ENCODE data around the gene TECPR2. TPM values are rescaled to one million over a fixed set of nuclear protein-coding genes. Genes with fewer than 3 reads are reported as not detected.
A peak's percentile ranks its signal among the peaks of the same experiment; 100 is the strongest.
"Not testable (repeated sequence)": the region's sequence is repeated elsewhere in the genome, so short reads cannot be mapped to it uniquely, and the experiment has no call there.

Gene TECPR2
- total RNA-seq, 1 donor from 2014 or later = 8.4 TPM

DNA sequence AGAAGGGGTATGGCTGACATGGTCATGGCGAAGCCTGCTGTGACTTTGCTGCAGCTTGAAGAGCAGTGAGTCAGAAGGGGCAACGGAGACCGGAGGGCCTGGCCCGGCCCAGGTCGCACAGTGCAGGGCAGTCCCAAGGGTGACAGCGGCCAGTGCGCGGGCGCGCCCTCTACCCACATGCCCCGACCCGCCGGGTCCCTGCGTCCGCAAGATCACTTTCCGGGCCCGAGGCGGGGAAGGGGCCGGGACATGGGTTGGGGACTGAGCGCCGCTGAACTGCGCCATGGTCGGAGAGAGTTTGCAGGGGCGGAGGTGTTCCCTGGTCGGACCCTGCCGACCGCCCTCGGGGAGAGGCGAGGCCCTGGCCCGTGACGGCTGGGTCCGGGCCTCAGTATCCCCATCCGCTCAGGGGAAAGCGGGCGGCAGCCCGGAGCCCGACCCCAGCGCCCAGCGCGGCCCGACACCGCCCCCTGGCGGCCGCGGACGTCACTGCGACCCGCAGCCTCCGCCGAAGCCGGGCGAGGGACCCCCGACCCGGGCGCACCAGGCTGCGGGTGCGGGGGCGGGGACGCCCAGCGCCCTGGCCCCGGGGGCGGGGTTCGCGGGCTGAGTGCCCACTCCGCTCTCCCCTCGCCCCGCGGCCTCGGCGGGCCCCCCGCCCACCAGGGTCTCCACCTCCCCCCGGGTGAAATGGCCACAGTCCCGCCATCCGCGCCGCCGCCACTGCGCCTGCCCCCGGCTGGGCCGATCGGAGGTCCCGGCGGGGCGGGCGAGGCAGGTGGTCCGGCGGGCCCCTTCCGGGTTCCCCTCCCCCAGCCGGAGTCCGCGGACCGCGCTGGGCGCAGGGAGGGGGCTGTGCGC is 154.0 kb downstream of the TECPR2 start:
- H3K36me3 ChIP-seq = no peaks in the 10 kb centered on the region
- no peaks in the 10 kb centered on the region for H4K20me1 ChIP-seq (ENCODE audit: low read depth)
- no peaks in the 10 kb centered on the region for H3K9me3 Mint-ChIP-seq
- no peak overlapping the region for H3K27ac ChIP-seq
- H3K4me1 Mint-ChIP-seq = peaks cover 11% of the 10 kb centered on the region
- DNase-seq (ENCODE audit: low spot score) = peak; percentile 83
- H3K9me3 ChIP-seq (ENCODE audit: low read depth) = no peaks in the 10 kb centered on the region
- TF ChIP-seq, protein P1, sequence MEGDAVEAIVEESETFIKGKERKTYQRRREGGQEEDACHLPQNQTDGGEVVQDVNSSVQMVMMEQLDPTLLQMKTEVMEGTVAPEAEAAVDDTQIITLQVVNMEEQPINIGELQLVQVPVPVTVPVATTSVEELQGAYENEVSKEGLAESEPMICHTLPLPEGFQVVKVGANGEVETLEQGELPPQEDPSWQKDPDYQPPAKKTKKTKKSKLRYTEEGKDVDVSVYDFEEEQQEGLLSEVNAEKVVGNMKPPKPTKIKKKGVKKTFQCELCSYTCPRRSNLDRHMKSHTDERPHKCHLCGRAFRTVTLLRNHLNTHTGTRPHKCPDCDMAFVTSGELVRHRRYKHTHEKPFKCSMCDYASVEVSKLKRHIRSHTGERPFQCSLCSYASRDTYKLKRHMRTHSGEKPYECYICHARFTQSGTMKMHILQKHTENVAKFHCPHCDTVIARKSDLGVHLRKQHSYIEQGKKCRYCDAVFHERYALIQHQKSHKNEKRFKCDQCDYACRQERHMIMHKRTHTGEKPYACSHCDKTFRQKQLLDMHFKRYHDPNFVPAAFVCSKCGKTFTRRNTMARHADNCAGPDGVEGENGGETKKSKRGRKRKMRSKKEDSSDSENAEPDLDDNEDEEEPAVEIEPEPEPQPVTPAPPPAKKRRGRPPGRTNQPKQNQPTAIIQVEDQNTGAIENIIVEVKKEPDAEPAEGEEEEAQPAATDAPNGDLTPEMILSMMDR (IDR thresholded peaks at IDR 0.05) = peak; percentile 81
- TF ChIP-seq EZH2 (IDR thresholded peaks at IDR 0.05) = no peak
- H3K4me3 Mint-ChIP-seq = peak overlapping the region; percentile 92
- peak overlapping the region; percentile 81 for H3K4me2 ChIP-seq
- H3K9ac ChIP-seq = no peak overlapping the region
- H3K4me1 ChIP-seq = no peaks in the 10 kb centered on the region
- peaks cover 24% of the 10 kb centered on the region for H3F3A ChIP-seq (ENCODE audit: low read depth)
- H2AFZ ChIP-seq (replicated peaks) = peak overlapping the region; percentile 95
- H3K27me3 ChIP-seq = peaks cover 15% of the 10 kb centered on the region
- peaks cover 9% of the 10 kb centered on the region for H3K27me3 Mint-ChIP-seq (ENCODE audit: insufficient read depth, low read depth)
- peak overlapping the region; percentile 81 for H3K4me3 ChIP-seq
- H3K36me3 Mint-ChIP-seq = no peaks in the 10 kb centered on the region
- no peaks in the 10 kb centered on the region for H3K79me2 ChIP-seq (ENCODE audit: low read depth)
- peak overlapping the region; percentile 89 for H3K27ac Mint-ChIP-seq

DNA sequence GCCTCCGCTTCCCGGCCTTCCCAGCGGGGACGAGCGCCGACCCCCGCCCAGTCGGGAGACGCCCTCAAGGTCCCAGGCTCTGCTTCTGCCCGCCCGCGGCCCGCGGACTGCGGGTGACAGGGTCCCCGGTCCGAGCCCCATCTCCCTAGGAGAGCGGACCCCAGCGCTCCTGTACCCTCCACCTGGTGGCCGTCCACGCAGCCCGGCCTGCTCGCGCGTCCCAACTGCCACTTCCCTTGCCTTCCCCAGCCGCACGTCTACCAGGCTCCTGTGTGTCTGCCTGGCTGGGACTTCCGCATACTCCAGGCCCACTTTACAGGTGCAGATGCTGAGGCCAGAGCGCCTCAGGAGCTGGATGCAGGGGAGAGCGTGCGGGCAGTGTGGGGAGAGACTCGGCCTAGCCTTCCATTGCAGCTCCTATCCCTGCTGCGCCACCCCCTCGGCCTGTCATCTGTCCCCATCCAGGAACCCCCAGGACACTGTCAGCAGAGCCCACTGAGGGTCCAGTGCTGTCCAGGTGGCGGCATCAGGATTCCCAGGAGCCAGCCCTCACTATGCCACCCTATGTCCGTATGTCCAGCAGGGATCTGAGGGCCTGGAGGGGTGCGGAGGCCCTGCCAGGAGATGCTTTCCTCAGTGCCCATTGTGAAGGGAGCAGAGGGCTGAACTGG is 154.8 kb downstream of the TECPR2 start:
- peak overlapping the region; percentile 95 for H2AFZ ChIP-seq (replicated peaks)
- no peaks in the 10 kb centered on the region for H3K36me3 Mint-ChIP-seq

DNA sequence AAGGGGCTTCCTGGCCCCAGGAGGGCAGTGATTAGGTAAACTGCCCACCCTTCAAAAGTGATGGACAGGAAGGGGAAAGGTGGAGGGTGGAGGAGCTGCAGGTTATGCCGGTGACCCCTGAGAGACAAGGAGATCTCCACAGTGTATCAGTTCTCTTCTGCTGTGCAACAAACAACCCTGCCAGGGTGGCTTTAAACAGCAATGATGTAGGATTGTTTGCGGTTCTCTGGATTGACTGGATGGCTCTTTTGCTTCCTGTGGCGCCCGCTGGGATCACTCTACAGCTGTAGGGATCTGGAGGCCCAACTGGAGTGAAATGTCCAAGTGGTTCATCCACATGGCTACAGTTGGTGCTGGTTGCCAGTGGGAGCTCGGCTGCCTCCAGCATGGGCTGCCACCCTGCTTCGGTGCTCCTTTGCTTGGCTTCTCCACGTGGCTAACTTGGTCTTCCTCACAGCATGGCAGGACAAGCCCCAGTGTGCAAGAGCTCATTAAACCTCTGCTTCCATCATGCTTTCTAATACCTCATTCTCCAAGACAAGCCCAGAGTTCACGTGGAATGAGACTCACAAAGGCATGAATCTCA is 155.4 kb downstream of the TECPR2 start:
- H3K4me3 Mint-ChIP-seq = peak overlapping the region; percentile 83
- Histone ChIP-seq H3F3A (ENCODE audit: low read depth) (peaks cover 21% of the 10 kb centered on the region), H3K79me2 (ENCODE audit: low read depth) (no peaks in the 10 kb centered on the region), H3K27me3 (peaks cover 15% of the 10 kb centered on the region), H3K9ac (no peak overlapping the region), H3K36me3 (no peaks in the 10 kb centered on the region), H2AFZ (replicated peaks) (no peak overlapping the region), H4K20me1 (ENCODE audit: low read depth) (no peaks in the 10 kb centered on the region), H3K4me3 (no peak overlapping the region), H3K4me1 (no peaks in the 10 kb centered on the region), H3K9me3 (ENCODE audit: low read depth) (no peaks in the 10 kb centered on the region), H3K4me2 (no peak overlapping the region), H3K27ac (no peak overlapping the region)
- peaks cover 3% of the 10 kb centered on the region for H3K4me1 Mint-ChIP-seq
- H3K9me3 Mint-ChIP-seq = no peaks in the 10 kb centered on the region
- no peak for DNase-seq (ENCODE audit: low spot score)
- H3K27ac Mint-ChIP-seq = no peak overlapping the region
- peaks cover 9% of the 10 kb centered on the region for H3K27me3 Mint-ChIP-seq (ENCODE audit: insufficient read depth, low read depth)
- TF ChIP-seq EZH2phosphoT487 (IDR thresholded peaks at IDR 0.05) = no peak
- TF ChIP-seq, protein P1 (IDR thresholded peaks at IDR 0.05) = no peak
- H3K36me3 Mint-ChIP-seq = no peaks in the 10 kb centered on the region

More for the DNA sequence above, 154.8 kb downstream of the TECPR2 start:
- Histone ChIP-seq H3K79me2 (ENCODE audit: low read depth) (no peaks in the 10 kb centered on the region), H3K4me3 (peak overlapping the region; percentile 81), H3K36me3 (no peaks in the 10 kb centered on the region), H3K27ac (no peak overlapping the region), H4K20me1 (ENCODE audit: low read depth) (no peaks in the 10 kb centered on the region), H3K4me1 (no peaks in the 10 kb centered on the region), H3K4me2 (peak overlapping the region; percentile 81), H3F3A (ENCODE audit: low read depth) (peaks cover 21% of the 10 kb centered on the region), H3K27me3 (peaks cover 15% of the 10 kb centered on the region), H3K9me3 (ENCODE audit: low read depth) (no peaks in the 10 kb centered on the region), H3K9ac (no peak overlapping the region)
- peak; percentile 64 for DNase-seq (ENCODE audit: low spot score)
- Mint-ChIP-seq H3K4me1 (peaks cover 4% of the 10 kb centered on the region), H3K27me3 (ENCODE audit: insufficient read depth, low read depth) (peaks cover 9% of the 10 kb centered on the region), H3K27ac (peak overlapping the region; percentile 72), H3K9me3 (no peaks in the 10 kb centered on the region), H3K4me3 (peak overlapping the region; percentile 83)
- TF ChIP-seq EZH2 (IDR thresholded peaks at IDR 0.05) (no peak), EZH2phosphoT487 (IDR thresholded peaks at IDR 0.05) (no peak)
- TF ChIP-seq, protein P1 (IDR thresholded peaks at IDR 0.05) = no peak

GRCh38 chr14:102519709-102520108 is 157.0 kb downstream of the TECPR2 start:
- H3K36me3 ChIP-seq; H3K4me1 Mint-ChIP-seq; H3K9ac ChIP-seq; H3K4me2 ChIP-seq; H3K79me2 ChIP-seq (ENCODE audit: low read depth); H3K9me3 ChIP-seq (ENCODE audit: low read depth); H3K4me3 ChIP-seq; H3K27ac ChIP-seq; H3K4me3 Mint-ChIP-seq; H3K9me3 Mint-ChIP-seq; H3K27ac Mint-ChIP-seq; H3K4me1 ChIP-seq; H2AFZ ChIP-seq (replicated peaks); H3K36me3 Mint-ChIP-seq; H4K20me1 ChIP-seq (ENCODE audit: low read depth); H3K27me3 Mint-ChIP-seq (ENCODE audit: insufficient read depth, low read depth); DNase-seq (ENCODE audit: low spot score): not testable (repeated sequence)
- Histone ChIP-seq H3F3A (ENCODE audit: low read depth) (peaks cover 21% of the 10 kb centered on the region), H3K27me3 (peaks cover 15% of the 10 kb centered on the region)

Data from neural progenitor cell (in vitro differentiated cells).